Measurements from ENCODE around the gene CDR2. TPM values are rescaled to one million over a fixed set of nuclear protein-coding genes. Genes with fewer than 3 reads are reported as not detected.
"Not testable (repeated sequence)": the region's sequence is repeated elsewhere in the genome, so short reads cannot be mapped to it uniquely, and the experiment has no call there.

The CDR2 gene
- polyA plus RNA-seq, 3 donors, result 4.8 to 18.9 (median 14.6) TPM

DNA sequence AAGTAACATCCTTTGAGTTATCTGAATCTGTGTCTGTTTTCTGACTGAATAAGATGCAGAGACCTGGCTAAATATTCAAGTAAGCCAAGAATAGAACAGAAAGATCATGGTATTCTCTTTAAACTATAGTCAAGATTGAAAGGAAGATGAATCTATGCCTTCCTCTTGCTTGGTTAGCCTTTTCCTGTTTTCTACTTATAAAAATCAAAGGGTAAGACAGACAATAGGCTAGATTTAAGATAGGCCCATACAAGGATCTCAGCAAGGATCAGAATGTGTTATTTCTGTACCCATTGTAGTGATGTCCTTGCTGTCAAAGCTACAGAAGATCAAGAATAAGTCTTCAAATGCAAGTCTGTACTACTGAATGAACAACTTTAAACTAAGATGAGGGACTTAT lies 7.0 kb upstream of the CDR2 start:
- H3K27ac ChIP-seq (ENCODE audit: low read depth, low read length), result no peak overlapping the region

DNA sequence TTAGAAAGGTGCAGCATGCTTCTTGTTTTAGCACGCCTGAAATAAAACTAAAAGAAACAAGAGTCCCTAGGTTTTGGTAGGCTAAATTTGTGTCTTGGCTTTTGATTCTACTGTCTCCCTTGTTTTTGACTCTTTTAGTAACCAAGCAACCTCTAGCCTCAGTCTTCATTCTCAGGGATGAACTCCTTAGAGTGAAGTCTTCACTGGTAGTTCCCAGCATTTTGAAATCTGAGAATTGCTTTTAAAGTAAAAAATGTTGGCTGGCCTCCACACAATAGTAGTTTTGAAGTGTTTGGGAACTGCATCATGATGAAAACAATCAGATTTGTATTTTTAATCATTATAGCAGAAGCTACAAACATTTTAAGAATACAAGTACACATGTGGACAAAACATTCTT lies 6.1 kb upstream of the CDR2 start:
- no peak overlapping the region for H3K27ac ChIP-seq (ENCODE audit: low read depth, low read length)
- WGBS, 3 donors, result 69 to 93% (median 76%) methylated on average over 1 of the region's 1 CpG

DNA sequence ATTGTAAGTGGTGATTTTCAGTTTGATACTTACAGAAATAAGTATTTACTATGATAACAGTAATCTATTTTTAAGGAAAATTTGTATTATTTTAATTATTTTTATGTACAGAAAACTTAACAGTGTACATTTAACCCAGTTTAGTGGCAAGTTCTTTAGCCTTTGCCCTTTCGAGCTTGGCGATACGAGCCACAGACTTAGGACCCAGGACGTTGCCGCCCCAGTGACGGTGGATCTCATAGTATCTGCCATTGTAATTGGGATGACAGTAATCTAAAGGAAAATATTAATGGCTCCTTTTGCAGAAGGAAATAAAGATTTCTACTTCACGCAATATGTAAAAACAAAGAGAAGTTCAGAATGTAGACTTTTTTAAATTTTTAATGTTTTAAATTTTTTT lies 5.2 kb upstream of the CDR2 start:
- no peak overlapping the region for H3K27ac ChIP-seq (ENCODE audit: low read depth, low read length)
- 95 to 98% (median 97%) methylated on average over 7 of the region's 7 CpGs for WGBS, 3 donors

DNA sequence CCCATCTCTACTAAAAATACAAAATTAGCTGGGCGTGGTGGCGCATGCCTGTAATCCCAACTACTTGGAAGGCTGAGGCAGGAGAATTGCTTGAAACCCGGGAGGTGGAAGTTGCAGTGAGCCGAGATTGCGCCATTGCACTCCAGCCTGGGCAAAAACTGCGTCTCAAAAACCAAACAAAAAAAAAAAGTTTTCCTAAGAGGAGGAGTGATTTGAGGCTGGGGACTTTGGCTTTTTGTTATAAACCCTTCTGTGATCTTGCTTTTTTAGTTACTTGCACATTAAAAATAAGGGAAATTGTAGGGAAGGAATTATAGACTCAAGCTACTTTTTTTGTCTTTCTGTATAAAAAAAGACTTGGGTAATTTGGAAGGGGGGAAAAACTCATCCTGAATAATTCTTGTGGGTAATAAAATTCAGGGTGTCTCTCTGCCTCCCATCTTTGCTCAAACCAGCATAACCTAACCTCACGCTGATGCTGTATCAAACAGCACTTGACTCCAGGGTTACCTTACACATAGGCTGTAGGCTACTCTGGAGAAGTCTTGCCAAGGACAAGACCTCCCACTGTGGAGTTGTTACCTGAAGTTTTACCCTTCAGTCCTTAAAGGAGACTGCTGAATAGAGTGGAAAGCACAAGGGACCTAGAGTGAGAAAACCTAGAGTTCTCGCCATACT lies 1.7 kb upstream of the CDR2 start:
- 70 to 89% (median 74%) methylated on average over 8 of the region's 8 CpGs for WGBS, 3 donors
- H3K27ac ChIP-seq (ENCODE audit: low read depth, low read length), result no peak overlapping the region

DNA sequence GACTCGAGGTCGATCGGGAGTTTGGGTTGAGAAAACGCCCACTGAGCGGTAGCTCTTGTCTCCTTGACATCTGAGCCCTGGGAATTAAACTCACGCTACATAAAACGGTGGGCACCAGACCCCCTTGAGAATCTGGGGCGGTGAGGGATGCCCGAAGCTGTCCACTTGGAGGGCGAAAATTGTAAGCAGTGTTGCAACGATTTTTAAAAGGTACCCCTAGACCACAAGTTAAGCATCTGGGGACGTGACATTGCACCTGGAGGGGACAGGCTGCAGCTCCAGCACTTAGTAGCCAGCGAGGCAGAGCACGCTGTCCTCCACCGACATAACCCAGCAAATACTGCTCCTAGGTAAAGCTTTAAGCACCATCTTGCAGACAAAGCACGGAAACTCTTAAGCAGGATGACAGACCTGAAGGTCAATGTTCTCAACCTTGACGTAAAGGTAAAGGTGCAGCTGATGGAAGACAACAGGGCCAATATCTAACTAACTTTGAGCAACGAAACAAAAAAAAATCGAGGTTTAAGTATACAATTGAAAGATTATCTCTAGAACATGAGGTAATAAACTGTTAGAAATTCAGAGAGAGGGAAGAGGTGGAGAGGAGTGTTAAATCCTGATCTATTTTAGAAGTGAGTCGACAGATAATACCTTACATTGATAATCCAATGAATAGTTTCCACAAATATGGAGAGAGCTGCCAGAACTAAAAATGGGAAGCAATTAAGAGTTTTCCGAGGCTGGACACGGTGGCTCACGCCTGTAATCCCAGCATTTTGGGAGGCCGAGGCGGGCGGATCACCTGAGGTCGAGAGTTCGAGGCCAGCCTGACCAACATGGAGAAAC lies 921 bp upstream of the CDR2 start:
- H3K27ac ChIP-seq (ENCODE audit: low read depth, low read length), result no peak overlapping the region
- 29 to 37% (median 31%) methylated on average over 25 to 28 of the region's 28 CpGs for WGBS, 3 donors

DNA sequence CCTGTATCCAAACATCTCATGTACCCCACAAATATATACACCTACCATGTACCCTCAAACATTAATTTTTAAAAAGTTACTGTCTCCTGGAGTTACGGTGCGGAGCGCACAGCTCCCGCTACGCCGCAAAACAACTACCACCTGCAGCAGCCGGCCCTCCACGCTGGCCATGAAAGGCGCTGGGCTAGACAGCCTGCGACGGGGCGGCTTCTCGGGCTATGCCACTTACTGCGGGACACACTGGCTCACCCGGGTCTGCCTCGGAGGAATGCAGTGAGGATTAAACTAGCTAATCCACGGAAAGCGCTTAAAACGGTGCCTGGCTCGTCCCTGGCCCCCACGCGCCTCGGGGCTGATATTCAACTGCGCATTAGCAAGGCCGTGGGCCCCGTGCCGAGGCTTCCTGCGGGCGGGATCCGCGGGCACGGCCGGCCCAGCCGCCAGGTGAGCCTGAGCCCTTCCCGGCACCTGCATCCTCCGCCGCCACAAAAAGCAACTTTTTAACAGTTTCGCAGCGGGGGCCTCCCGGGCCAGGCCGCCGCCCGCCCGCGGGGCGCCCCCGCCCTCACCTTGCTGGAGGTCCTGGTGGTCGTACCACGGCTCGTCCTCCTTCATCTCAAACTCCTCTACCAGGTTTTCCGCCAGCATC lies 633 bp downstream of the CDR2 start:
- no peak overlapping the region for H3K27ac ChIP-seq (ENCODE audit: low read depth, low read length)
- 1% methylated on average over 50 to 51 of the region's 51 CpGs for WGBS, 3 donors

DNA sequence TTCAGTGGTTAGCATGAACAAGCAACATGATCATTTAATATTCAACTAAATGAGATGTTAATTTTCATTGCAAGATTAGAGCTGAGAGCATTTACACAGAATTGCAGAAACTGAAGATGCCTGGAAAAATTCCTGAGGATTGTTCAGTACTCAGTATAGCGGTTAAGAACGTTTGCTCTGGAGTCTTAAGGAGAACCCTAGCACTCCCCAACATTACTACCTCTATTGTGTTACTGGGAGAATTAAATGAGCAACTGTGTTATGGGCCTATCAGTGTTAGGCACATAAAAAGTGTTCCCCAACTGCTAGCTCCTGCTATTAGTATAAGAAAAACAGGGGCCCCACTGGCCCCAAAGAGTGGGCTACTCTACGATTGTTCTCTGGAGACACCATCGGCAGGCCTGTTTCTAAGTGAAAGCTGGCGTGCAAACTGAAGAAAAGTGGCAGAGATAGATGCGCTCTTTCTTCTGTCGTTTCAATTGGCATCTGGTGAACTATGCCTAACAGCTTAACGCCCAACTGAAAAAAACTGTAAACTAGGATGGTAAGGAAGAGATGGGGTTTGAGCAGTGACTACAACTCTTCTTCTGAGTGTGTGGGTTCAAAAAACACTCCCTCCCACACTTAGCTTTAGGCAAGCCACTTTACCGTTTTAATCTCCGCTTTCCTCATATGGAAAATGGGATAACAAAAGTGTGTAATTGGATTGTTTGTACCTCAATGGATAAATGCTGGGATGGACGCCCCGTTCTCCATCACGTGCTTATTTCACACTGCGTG lies 1.3 kb downstream of the CDR2 start:
- H3K27ac ChIP-seq (ENCODE audit: low read depth, low read length), result no peak overlapping the region
- 36 to 56% (median 41%) methylated on average over 14 of the region's 14 CpGs for WGBS, 3 donors

DNA sequence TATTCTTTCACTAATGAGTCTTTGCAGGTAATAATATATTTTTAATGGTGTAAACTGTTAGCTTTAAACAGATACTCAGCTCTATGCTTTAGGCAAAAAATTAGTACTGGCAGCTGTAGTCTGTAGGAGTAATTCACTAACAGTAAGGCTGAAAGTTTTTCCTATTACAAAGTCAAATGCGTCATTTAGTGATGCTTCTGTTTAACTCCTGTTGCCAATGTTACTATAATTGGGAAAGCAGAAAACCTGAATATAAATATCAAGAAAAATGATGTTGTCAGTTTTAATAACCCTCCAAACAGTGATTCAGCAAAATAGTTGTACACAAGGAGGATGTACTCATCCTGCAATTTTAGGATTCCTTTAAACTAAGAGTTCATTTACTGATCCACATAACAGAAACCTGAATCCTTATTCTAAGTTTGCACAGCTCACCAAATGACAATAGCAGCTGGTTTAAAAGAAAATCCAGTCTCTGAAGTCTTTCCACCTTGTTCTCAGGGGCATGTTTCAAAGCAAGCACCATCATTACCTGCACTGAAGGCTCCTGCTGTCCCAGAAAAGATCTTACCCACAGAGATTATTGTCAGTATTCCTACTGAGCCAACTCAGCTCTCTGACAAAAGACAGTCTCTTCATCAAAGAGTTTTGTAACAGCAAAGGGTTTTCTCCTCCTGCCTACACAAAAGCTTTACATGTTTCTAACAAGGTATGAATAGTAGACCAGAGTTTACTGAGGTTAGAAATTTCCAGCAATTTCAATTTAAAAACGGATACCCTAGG lies 4.2 kb downstream of the CDR2 start:
- no peak overlapping the region for H3K27ac ChIP-seq (ENCODE audit: low read depth, low read length)
- WGBS, 3 donors, result 61 to 80% (median 63%) methylated on average over 2 of the region's 2 CpGs

DNA sequence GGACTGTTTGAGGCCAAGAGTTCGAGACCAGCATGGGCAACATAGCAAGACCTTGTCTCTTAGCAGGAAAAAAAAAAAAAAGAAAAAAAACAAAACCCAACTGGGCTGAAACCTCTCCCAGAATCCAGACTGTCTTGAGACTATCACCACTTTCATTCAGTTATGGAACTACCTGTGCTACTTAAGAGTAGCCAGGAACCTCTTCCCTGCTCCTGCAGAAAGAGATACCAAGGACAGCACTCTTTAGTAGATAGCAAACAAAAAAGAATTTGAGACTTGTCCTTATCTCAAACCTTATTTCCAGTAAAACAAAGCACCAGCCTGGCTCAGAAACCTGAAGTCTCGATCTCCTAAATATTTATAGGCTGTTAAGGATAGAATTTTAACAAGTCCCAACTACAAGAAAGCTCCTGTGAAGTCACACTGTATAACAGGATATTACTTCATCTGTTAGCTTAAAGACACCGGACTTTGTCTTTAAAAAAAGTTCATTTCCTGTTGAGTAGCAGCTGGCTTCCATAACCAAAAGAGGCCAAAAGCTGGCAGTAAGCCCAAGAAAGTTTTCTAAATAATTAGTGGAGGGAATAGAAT lies 5.1 kb downstream of the CDR2 start:
- peak overlapping the region; percentile 26 for H3K27ac ChIP-seq (ENCODE audit: low read depth, low read length)
- 28 to 49% (median 47%) methylated on average over 3 of the region's 3 CpGs for WGBS, 3 donors

DNA sequence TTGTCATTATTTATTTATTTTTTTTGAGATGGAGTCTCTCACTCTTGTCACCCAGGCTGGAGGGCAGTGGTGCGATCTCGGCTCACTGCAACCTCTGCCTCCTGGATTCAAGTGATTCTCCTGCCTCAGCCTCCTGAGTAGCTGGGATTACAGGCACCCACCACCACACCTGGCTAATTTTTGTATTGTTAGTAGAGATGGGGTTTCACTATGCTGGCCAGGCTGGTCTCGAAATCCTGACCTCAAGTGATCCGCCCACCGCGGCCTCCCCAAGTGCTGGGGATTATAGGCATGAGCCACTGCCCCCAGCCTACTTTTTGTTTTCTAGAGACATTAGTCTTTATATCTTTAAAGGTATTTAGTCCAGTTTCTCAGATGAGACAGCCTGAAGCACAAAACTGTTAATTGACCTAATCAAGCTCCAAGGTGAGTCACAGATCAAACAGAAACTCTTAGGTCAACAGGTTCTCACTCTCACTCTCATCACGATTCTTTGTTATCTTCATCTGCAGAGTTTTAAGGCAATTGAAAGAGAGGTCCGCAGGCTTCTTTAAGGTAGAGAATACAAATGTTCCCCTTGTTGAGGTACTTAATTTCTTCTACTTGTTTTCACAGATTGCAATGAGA lies 6.1 kb downstream of the CDR2 start:
- 87 to 97% (median 95%) methylated on average over 8 of the region's 8 CpGs for whole genome bisulfite sequencing, 3 donors
- H3K27ac ChIP-seq (ENCODE audit: low read depth, low read length), result not testable (repeated sequence)

DNA sequence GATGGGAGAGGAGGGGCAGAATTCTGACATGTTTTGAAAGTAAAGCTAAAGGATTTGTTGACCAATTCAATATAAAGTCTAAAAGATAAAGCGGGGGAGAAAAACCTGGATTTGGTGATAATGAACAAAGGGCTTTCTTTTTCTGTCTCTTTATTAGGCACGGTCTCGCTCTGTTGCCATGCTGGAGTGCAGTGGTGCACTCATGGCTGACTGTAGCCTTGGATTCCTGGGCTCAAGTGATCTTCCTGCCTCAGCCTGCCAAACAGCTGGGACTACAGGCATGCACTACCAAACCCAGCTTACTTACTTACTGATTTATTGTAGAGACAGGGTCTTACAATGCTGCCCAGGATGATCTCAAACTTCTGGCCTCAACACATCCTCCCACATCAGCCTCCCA lies 7.5 kb downstream of the CDR2 start:
- WGBS, 3 donors, result 90 to 96% (median 92%) methylated on average over 3 of the region's 3 CpGs
- H3K27ac ChIP-seq (ENCODE audit: low read depth, low read length), result no peak overlapping the region

DNA sequence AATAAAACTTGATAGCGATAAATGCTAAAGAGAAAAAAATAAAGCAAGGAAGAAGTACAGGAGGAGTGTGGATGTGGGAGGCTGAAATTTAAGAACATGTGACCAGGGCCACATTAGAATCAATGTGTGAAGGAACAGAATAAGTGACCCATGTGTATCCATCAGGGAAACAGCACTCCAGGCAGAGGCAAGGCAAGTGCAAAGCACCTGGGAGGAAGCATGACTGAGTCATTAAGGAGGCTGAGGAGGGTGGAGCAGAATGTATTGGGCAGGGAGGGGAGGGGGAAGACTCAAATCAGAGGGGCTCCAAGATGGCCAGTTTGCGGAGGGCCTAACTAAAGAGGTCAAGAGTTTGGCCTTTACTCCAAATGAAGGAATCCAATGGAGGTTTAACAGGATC lies 8.0 kb downstream of the CDR2 start:
- no peak overlapping the region for H3K27ac ChIP-seq (ENCODE audit: low read depth, low read length)
- WGBS, 3 donors, result 99 to 100% (median 100%) methylated on average over 2 of the region's 2 CpGs

DNA sequence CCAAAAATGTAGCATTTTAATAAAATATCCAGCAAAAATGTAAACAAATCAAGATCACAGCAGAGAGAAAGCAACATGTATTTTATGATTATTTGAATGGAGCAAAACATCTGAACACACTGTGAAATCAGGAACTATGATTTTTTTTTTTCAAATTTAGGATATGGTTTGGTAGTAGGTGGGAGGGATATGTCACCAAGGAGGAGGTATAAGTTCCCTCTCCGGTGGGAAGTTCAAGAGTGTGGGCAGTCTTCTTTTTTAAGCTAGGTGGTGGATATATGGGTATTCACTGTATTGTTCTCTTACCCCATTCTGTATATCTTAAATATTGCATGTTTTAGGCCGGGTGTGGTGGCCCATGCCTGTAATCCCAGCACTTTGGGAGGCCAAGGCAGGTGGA lies 10.2 kb downstream of the CDR2 start:
- 92 to 97% (median 93%) methylated on average over 2 of the region's 2 CpGs for WGBS, 3 donors
- H3K27ac ChIP-seq (ENCODE audit: low read depth, low read length), result no peak overlapping the region

DNA sequence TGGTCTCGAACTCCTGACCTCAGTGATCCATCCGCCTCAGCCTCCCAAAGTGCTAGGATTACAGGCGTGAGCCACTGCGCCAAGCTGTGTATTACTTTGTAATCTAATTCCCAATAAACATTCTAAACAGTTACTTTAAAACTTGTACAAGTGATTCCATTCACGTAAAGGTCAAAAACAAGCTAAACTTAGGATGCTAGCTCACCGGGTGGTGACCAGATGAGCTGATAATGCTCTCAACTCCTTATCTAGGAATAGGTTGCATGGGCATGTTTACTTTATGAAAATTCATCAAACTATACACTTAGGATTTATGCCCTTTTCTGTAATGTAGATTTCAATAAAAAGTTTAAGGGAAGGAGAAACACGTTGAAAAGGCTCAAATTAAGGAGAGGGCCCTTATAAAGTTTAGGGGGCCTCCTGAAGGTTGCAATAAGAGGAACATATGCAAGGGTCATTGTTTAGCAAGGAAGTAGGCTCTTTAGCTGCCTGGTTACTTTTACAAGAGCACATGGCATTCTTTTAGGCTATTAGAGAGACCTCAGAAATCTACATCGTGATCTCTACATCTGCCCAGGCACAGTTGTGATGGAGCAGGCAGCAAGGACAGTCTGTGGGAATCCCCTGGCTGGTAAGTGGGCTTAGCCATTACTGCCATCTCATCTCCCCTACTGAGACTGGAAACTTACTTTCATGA lies 13.3 kb downstream of the CDR2 start:
- 85 to 89% (median 86%) methylated on average over 8 of the region's 8 CpGs for WGBS, 3 donors
- no peak overlapping the region for H3K27ac ChIP-seq (ENCODE audit: low read depth, low read length)

DNA sequence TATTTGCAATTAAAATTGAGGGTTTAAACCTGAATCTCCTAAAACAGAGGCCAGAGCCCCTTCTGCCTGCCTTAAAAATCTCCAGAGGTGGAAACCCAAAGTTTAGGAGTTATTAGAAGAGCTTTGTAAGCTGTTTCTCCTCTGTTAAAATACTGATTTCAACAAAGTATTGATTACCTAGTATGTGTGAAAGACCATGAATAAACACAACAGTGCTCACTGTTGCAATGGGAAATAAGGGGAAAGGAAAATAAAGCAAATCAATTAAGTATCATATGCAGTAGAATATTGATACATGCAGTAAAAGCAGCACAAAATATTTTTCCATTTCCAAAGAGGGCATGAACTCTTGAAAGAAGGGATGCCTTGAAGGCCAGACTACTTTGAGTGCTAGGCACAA lies 14.7 kb downstream of the CDR2 start:
- H3K27ac ChIP-seq (ENCODE audit: low read depth, low read length), result no peak overlapping the region

DNA sequence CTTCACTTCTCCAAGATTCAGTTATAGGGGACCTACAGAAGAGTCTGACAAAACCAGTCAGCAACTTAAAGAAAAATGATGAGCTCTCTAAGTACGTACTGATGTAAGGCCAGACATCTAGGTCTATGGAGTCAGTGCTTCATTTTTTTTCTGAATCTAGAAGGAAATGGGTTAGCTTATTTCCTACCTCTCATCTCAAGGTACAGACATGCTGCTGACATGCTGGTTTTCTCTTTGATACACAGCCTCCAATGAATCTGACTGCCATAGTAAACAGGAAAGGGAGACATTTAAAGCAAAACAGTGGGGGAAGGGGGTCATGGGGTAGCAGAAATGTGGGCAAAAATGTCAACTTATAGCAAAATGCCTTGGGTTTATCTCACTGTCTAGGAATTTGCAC lies 16.4 kb downstream of the CDR2 start:
- H3K27ac ChIP-seq (ENCODE audit: low read depth, low read length), result no peak overlapping the region
- WGBS, 3 donors, result 73 to 92% (median 74%) methylated on average over 1 of the region's 1 CpG

DNA sequence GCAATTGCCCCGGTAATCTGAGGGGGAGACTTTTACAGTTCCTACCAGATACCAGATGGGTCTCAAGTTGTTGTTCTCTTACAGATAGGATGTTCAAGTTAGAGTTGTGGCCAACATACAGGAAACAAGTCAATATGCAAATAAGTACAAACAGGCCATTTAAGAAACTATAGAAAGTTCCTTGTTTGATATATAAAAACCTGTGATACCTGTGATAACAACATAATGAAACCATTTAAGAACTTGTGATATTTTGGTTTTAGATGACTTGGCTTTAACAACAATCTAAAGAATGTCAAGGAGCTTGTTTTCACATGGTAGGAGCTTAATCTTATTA lies 16.8 kb downstream of the CDR2 start:
- H3K27ac ChIP-seq (ENCODE audit: low read depth, low read length), result no peak overlapping the region
- whole genome bisulfite sequencing, 3 donors, result 41 to 60% (median 59%) methylated on average over 1 of the region's 1 CpG

All from adipose tissue (tissue), 3 donors.